IPS DF 6.9 (cell line): ENCODE measurements around the gene IBSP.

Experiments
- DNase-seq: peaks from one replicate; pipeline ENCODE4 v3.0.0-alpha.2; 2013; ENCODE audit warnings: low read depth, low spot score
- H3K27ac ChIP-seq: one replicate; pipeline ENCODE4 v1.5.1; 2013; ENCODE audit warnings: low read length, control low read depth
- H3K27me3 ChIP-seq: 2 replicates; pipeline ENCODE4 v1.6.1; 2013; ENCODE audit warnings: mild to moderate bottlenecking, low read length; ENCODE audit not compliant: control insufficient read depth, insufficient read depth
- H3K36me3 ChIP-seq: 2 replicates; pipeline ENCODE4 v1.6.1; 2013; ENCODE audit warnings: low read length; ENCODE audit not compliant: control insufficient read depth, insufficient read depth
- H3K4me1 ChIP-seq: 2 replicates; pipeline ENCODE4 v1.6.1; 2013; ENCODE audit warnings: low read length; ENCODE audit not compliant: control insufficient read depth, insufficient read depth
- H3K4me3 ChIP-seq: 2 replicates; pipeline ENCODE4 v1.5.1; 2013; ENCODE audit warnings: mild to moderate bottlenecking, low read length
- H3K9me3 ChIP-seq: 2 replicates; pipeline ENCODE4 v1.6.1; 2013; ENCODE audit warnings: low read length, inconsistent platforms; ENCODE audit not compliant: control insufficient read depth, insufficient read depth
- WGBS: extraction: QIAGEN DNeasy Blood & Tissue Kit; methylation state at CpG from one replicate; pipeline ENCODE4 v1.1.7; 2013; ENCODE audit warnings: mixed read lengths, missing lambda C conversion rate; ENCODE audit not compliant: insufficient read length, insufficient coverage; 5-methylcytosine and 5-hydroxymethylcytosine counted together

IBSP gene

DNA sequence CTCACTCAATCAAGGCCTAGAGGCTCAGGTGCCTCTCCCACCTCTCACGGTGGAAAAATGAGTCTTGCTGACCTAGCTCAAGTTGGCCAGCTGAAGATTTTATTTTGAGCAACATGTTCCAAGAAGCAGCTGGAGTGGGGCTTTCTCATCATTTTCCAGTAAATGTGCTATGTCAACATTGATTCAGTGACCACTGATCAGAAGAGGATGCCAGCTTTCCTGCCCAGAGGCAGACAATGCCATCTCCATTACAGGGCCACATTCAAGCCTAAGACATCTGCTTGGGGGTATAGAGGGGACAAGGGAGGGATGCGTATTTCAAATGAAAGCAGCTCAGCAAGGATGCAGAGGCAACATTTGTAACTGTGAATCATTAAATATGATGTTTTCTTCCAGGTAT lies 36.4 kb downstream of the IBSP start:
- no peaks in the 10 kb centered on the region for H3K36me3 ChIP-seq
- H3K9me3 ChIP-seq: no peaks in the 10 kb centered on the region
- peaks cover 4% of the 10 kb centered on the region; the same call in 1 of the 2 replicates for H3K4me1 ChIP-seq
- no CpG with 5 or more reads among the region's 2 CpGs for WGBS
- no peak overlapping the region for H3K4me3 ChIP-seq
- no peaks in the 10 kb centered on the region for H3K27me3 ChIP-seq
- H3K27ac ChIP-seq: no peak overlapping the region
- no peak for DNase-seq

- no peak for DNase-seq
These were observed 38.9 kb downstream of the IBSP start for GRCh38 chr4:87838205-87838604.

GRCh38 chr4:87838890-87839591 lies 39.7 kb downstream of the IBSP start:
- WGBS: no CpG with 5 or more reads among the region's 7 CpGs
- Histone ChIP-seq H3K4me1 (peaks cover 4% of the 10 kb centered on the region; the same call in 1 of the 2 replicates), H3K27ac (no peak overlapping the region), H3K27me3 (no peaks in the 10 kb centered on the region; the same call in 1 of the 2 replicates), H3K36me3 (no peaks in the 10 kb centered on the region), H3K9me3 (no peaks in the 10 kb centered on the region), H3K4me3 (no peak overlapping the region)
- no peak for DNase-seq

More at GRCh38 chr4:87838205-87838604, 38.9 kb downstream of the IBSP start:
- H3K4me1 ChIP-seq: peaks cover 4% of the 10 kb centered on the region; the same call in 1 of the 2 replicates
- no peaks in the 10 kb centered on the region for H3K27me3 ChIP-seq
- H3K27ac ChIP-seq: no peak overlapping the region
- H3K9me3 ChIP-seq: no peaks in the 10 kb centered on the region
- no peak overlapping the region for H3K4me3 ChIP-seq
- 100% methylated on average over 1 of the region's 6 CpGs for WGBS
- H3K36me3 ChIP-seq: no peaks in the 10 kb centered on the region

GRCh38 chr4:87839592-87839946 lies 40.2 kb downstream of the IBSP start:
- Histone ChIP-seq H3K9me3 (no peaks in the 10 kb centered on the region), H3K27ac (no peak overlapping the region), H3K4me3 (no peak overlapping the region), H3K4me1 (peaks cover 4% of the 10 kb centered on the region; the same call in 1 of the 2 replicates), H3K36me3 (no peaks in the 10 kb centered on the region), H3K27me3 (no peaks in the 10 kb centered on the region; the same call in 1 of the 2 replicates)
- WGBS: no CpG with 5 or more reads among the region's 1 CpG
- DNase-seq: no peak

- Histone ChIP-seq H3K9me3 (no peaks in the 10 kb centered on the region), H3K4me1 (peaks cover 4% of the 10 kb centered on the region; the same call in 1 of the 2 replicates), H3K27me3 (no peaks in the 10 kb centered on the region; the same call in 1 of the 2 replicates), H3K4me3 (no peak overlapping the region), H3K36me3 (no peaks in the 10 kb centered on the region), H3K27ac (no peak overlapping the region)
- no CpG with 5 or more reads among the region's 3 CpGs for WGBS
- DNase-seq: no peak
These were observed 40.8 kb downstream of the IBSP start for GRCh38 chr4:87840149-87840548.

- Histone ChIP-seq H3K27ac (no peak overlapping the region), H3K36me3 (no peaks in the 10 kb centered on the region), H3K27me3 (no peaks in the 10 kb centered on the region; the same call in 1 of the 2 replicates), H3K4me3 (no peak overlapping the region), H3K4me1 (peaks cover 3% of the 10 kb centered on the region; the same call in 1 of the 2 replicates), H3K9me3 (no peaks in the 10 kb centered on the region)
- no peak for DNase-seq
- no CpG with 5 or more reads among the region's 3 CpGs for WGBS
These were observed 44.6 kb downstream of the IBSP start for GRCh38 chr4:87843936-87844335.

GRCh38 chr4:87844452-87844851 lies 45.1 kb downstream of the IBSP start:
- WGBS: 100% methylated on average over 1 of the region's 1 CpG
- no peaks in the 10 kb centered on the region for H3K36me3 ChIP-seq
- no peaks in the 10 kb centered on the region; the same call in 1 of the 2 replicates for H3K27me3 ChIP-seq
- no peak for DNase-seq
- H3K27ac ChIP-seq: no peak overlapping the region
- no peaks in the 10 kb centered on the region for H3K9me3 ChIP-seq
- peaks cover 1% of the 10 kb centered on the region; the same call in 1 of the 2 replicates for H3K4me1 ChIP-seq
- no peak overlapping the region for H3K4me3 ChIP-seq

- Histone ChIP-seq H3K4me1 (peaks cover 1% of the 10 kb centered on the region; the same call in 1 of the 2 replicates), H3K27ac (no peak overlapping the region), H3K36me3 (no peaks in the 10 kb centered on the region), H3K9me3 (no peaks in the 10 kb centered on the region), H3K27me3 (no peaks in the 10 kb centered on the region; the same call in 1 of the 2 replicates), H3K4me3 (no peak overlapping the region)
- no peak for DNase-seq
- WGBS: no CpG with 5 or more reads among the region's 5 CpGs
These were observed 46.9 kb downstream of the IBSP start for GRCh38 chr4:87846226-87846625.

- H3K27ac ChIP-seq: no peak overlapping the region
- no peak overlapping the region for H3K4me3 ChIP-seq
- H3K9me3 ChIP-seq: no peaks in the 10 kb centered on the region
- peaks cover 3% of the 10 kb centered on the region; the same call in 1 of the 2 replicates for H3K4me1 ChIP-seq
- H3K36me3 ChIP-seq: no peaks in the 10 kb centered on the region
- no CpG with 5 or more reads among the region's 15 CpGs for WGBS
- no peak for DNase-seq
- H3K27me3 ChIP-seq: no peaks in the 10 kb centered on the region; the same call in 1 of the 2 replicates
These were observed 49.4 kb downstream of the IBSP start for GRCh38 chr4:87848622-87849351.

GRCh38 chr4:87849612-87850011 lies 50.3 kb downstream of the IBSP start:
- peaks cover 3% of the 10 kb centered on the region; the same call in 1 of the 2 replicates for H3K4me1 ChIP-seq
- no peaks in the 10 kb centered on the region for H3K27me3 ChIP-seq
- H3K4me3 ChIP-seq: no peak overlapping the region
- no peak for DNase-seq
- no CpG with 5 or more reads among the region's 4 CpGs for WGBS
- H3K27ac ChIP-seq: no peak overlapping the region
- H3K9me3 ChIP-seq: no peaks in the 10 kb centered on the region
- H3K36me3 ChIP-seq: no peaks in the 10 kb centered on the region
